HEK293 (cell line): ENCODE data around the gene GAL3ST2.

Source experiments
- CTCF ChIA-PET: fragments of 350-600 bp; formaldehyde crosslinking; extraction: SDS; loops from one replicate; lab custom pipeline; 2021; ENCODE audit warnings: antibody characterized with exemption; lab: Yijun Ruan, JAX
- POLR2A ChIA-PET: fragments of 300-600 bp; formaldehyde crosslinking; extraction: SDS; loops from one replicate; lab custom pipeline; 2020; ENCODE audit warnings: antibody characterized with exemption, inconsistent platforms; lab: Yijun Ruan, JAX
- H3K27ac ChIP-seq: fragments of 200-500 bp; sonication (Bioruptor generic); 2 replicates; pipeline ENCODE4 v1.5.1; 2014; ENCODE audit warnings: low read depth, low read length, control low read depth, inconsistent platforms; ENCODE audit errors: extremely low read depth
- H3K36me3 ChIP-seq, 2 experiments: fragments of 200-500 bp in 1 of 2; sonication (Bioruptor generic) in 1 of 2; 1 replicate in 1 of 2; 2 replicates in 1 of 2; pipeline ENCODE4 v1.5.1; 2014 to 2017; ENCODE audit warnings: inconsistent platforms in 2 of 2, low read length in 2 of 2; ENCODE audit not compliant: control insufficient read depth in 2 of 2, insufficient read depth in 1 of 2
- H3K4me1 ChIP-seq: fragments of 200-500 bp; sonication (Bioruptor generic); 2 replicates; pipeline ENCODE4 v1.5.1; 2014; ENCODE audit warnings: mild to moderate bottlenecking, low read length, inconsistent platforms; ENCODE audit not compliant: control insufficient read depth, insufficient read depth
- H3K4me3 ChIP-seq: 2 replicates; pipeline ENCODE4 v1.5.1; 2011; ENCODE audit warnings: low read depth, mild to moderate bottlenecking, control low read depth, low read length, moderate library complexity
- H3K9me3 ChIP-seq: fragments of 200-500 bp; sonication (Bioruptor generic); 2 replicates; pipeline ENCODE4 v1.5.1; 2014; ENCODE audit warnings: low read depth, low read length, inconsistent platforms; ENCODE audit not compliant: control insufficient read depth, insufficient read depth
- GLIS1 ChIP-seq: fragments of 450-650 bp; formaldehyde crosslinking; IDR thresholded peaks from 2 replicates; pipeline ENCODE4 v1.5.1; 2016; ENCODE audit warnings: missing biosample characterization, missing genetic modification characterization
- KLF1 ChIP-seq: fragments of 450-650 bp; formaldehyde crosslinking; IDR thresholded peaks from 2 replicates; pipeline ENCODE4 v1.5.1; 2016; ENCODE audit warnings: missing biosample characterization, missing genetic modification characterization
- KLF7 ChIP-seq: fragments of 450-650 bp; formaldehyde crosslinking; IDR thresholded peaks from 2 replicates; pipeline ENCODE4 v1.5.1; 2016; ENCODE audit warnings: missing biosample characterization, missing genetic modification characterization, borderline replicate concordance
- KLF9 ChIP-seq: fragments of 450-650 bp; formaldehyde crosslinking; IDR thresholded peaks from 2 replicates; pipeline ENCODE4 v1.5.1; 2016; ENCODE audit warnings: missing biosample characterization, missing genetic modification characterization, low read depth
- MEIS1 ChIP-seq: sonication (generic); formaldehyde crosslinking; IDR thresholded peaks from 2 replicates; pipeline ENCODE4 v1.8.1; 2022; ENCODE audit warnings: missing genetic modification reagents, mild to moderate bottlenecking, borderline replicate concordance
- MZF1 ChIP-seq: fragments of 450-650 bp; formaldehyde crosslinking; IDR thresholded peaks from 2 replicates; pipeline ENCODE4 v1.5.1; 2017; ENCODE audit warnings: missing biosample characterization, missing genetic modification characterization, borderline replicate concordance
- PBX3 ChIP-seq: sonication (generic); formaldehyde crosslinking; IDR thresholded peaks from 2 replicates; pipeline ENCODE4 v1.8.1; 2022; ENCODE audit warnings: mild to moderate bottlenecking, moderate library complexity, missing genetic modification reagents
- PRDM1 ChIP-seq: fragments of 450-650 bp; formaldehyde crosslinking; IDR thresholded peaks from 2 replicates; pipeline ENCODE4; 2016; ENCODE audit warnings: missing biosample characterization, missing genetic modification characterization
- PRDM6 ChIP-seq: fragments of 450-650 bp; formaldehyde crosslinking; IDR thresholded peaks from 2 replicates; pipeline ENCODE4 v1.5.1; 2017; ENCODE audit warnings: missing biosample characterization, missing genetic modification characterization
- SCRT1 ChIP-seq: fragments of 450-650 bp; formaldehyde crosslinking; IDR thresholded peaks from 2 replicates; pipeline ENCODE4 v1.5.1; 2016; ENCODE audit warnings: missing biosample characterization, missing genetic modification characterization, borderline replicate concordance
- ZBTB20 ChIP-seq: fragments of 450-650 bp; formaldehyde crosslinking; IDR thresholded peaks from 2 replicates; pipeline ENCODE4 v1.5.1; 2016; ENCODE audit warnings: missing biosample characterization, missing genetic modification characterization
- ZNF132 ChIP-seq: fragments of 450-650 bp; formaldehyde crosslinking; IDR thresholded peaks from 2 replicates; pipeline ENCODE4 v1.5.1; 2017; ENCODE audit warnings: missing biosample characterization, missing genetic modification characterization, borderline replicate concordance
- ZNF138 ChIP-seq: fragments of 450-650 bp; formaldehyde crosslinking; IDR thresholded peaks from 2 replicates; pipeline ENCODE4 v1.5.1; 2016; ENCODE audit warnings: missing biosample characterization, missing genetic modification characterization, borderline replicate concordance
- ZNF16 ChIP-seq: fragments of 450-650 bp; formaldehyde crosslinking; IDR thresholded peaks from 2 replicates; pipeline ENCODE4 v1.5.1; 2016; ENCODE audit warnings: low read depth, missing biosample characterization, missing genetic modification characterization
- ZNF311 ChIP-seq: fragments of 450-650 bp; formaldehyde crosslinking; IDR thresholded peaks from 2 replicates; pipeline ENCODE4 v1.5.1; 2017; ENCODE audit warnings: missing biosample characterization, missing genetic modification characterization, borderline replicate concordance
- ZNF544 ChIP-seq: fragments of 450-650 bp; formaldehyde crosslinking; IDR thresholded peaks from 2 replicates; pipeline ENCODE4 v1.5.0; 2017; ENCODE audit warnings: missing biosample characterization, missing genetic modification characterization
- ZNF555 ChIP-seq: fragments of 450-650 bp; formaldehyde crosslinking; conservative IDR thresholded peaks from 2 replicates; pipeline ENCODE4 v1.5.1; 2017; ENCODE audit warnings: missing biosample characterization, mild to moderate bottlenecking, missing genetic modification characterization, inconsistent platforms
- ZNF629 ChIP-seq: fragments of 450-650 bp; formaldehyde crosslinking; IDR thresholded peaks from 2 replicates; pipeline ENCODE4 v1.5.1; 2017; ENCODE audit warnings: missing biosample characterization, missing genetic modification characterization
- ZNF658 ChIP-seq: fragments of 450-650 bp; formaldehyde crosslinking; IDR thresholded peaks from 2 replicates; pipeline ENCODE4; 2016; ENCODE audit warnings: missing biosample characterization, missing genetic modification characterization
- ZNF785 ChIP-seq: fragments of 450-650 bp; formaldehyde crosslinking; IDR thresholded peaks from 2 replicates; pipeline ENCODE4 v1.5.1; 2016; ENCODE audit warnings: missing biosample characterization, missing genetic modification characterization
- TF ChIP-seq, protein P1 (sequence below): fragments of 450-650 bp; formaldehyde crosslinking; IDR thresholded peaks from 2 replicates; pipeline ENCODE4 v1.5.1; 2016; ENCODE audit warnings: missing biosample characterization, missing genetic modification characterization
- TF ChIP-seq, protein P2 (sequence below): fragments of 450-650 bp; formaldehyde crosslinking; IDR thresholded peaks from 2 replicates; pipeline ENCODE4 v1.5.1; 2016; ENCODE audit warnings: missing biosample characterization, missing genetic modification characterization

The GAL3ST2 gene

DNA sequence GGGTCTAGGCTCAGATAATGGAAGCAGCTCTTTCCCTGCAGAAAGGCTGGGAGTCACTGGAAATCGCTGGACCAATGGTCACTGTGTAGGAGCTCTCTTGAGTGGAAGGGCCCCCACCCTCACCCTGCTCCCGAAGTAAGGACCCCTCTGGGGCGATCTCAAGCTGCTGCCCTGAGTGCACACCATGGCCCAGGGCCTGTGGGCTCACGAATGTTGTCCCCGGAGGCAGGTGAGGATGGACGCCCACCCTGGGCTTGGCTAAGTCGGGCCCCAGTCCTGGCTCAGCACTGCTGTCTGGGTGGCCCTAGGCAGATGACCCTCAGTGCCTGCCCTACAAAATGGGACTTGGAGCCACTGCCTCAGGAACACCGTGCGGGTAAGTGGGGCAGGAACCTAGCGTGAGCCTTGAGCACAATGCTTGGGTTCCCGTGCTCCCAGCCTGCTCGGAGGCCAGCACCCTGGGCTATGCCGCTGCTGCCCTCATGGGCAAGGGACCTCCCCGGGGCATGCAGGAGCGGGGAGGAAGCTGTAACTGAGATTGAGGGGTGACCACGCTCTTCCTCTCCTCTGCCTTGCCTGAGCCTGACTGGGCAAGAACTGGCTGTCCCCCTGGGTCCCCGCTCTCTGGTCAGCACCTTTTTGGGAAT, 38.5 kb upstream of the GAL3ST2 start:
- Histone ChIP-seq H3K4me1 (no peaks in the 10 kb centered on the region), H3K27ac (no peak overlapping the region), H3K9me3 (no peaks in the 10 kb centered on the region), H3K36me3 (peaks cover 0 to 5% of the 10 kb centered on the region in 2 experiments; a peak in 2 of 3 replicates), H3K4me3 (no peak overlapping the region)
- TF ChIP-seq MEIS1 (CRISPR knock-in tag) (no peak), ZNF629 (no peak), SCRT1 (tag by site-specific recombination) (no peak), KLF9 (tag by site-specific recombination) (no peak), PBX3 (CRISPR knock-in tag) (no peak), KLF1 (no peak), PRDM6 (tag by site-specific recombination) (no peak), ZNF311 (tag by site-specific recombination) (no peak), ZNF785 (tag by site-specific recombination) (no peak), ZNF555 (tag by site-specific recombination) (no peak), ZNF16 (tag by site-specific recombination) (no peak), KLF7 (no peak), ZNF544 (tag by site-specific recombination) (no peak), PRDM1 (tag by site-specific recombination) (no peak), ZBTB20 (tag by site-specific recombination) (no peak)
- TF ChIP-seq, protein P1, sequence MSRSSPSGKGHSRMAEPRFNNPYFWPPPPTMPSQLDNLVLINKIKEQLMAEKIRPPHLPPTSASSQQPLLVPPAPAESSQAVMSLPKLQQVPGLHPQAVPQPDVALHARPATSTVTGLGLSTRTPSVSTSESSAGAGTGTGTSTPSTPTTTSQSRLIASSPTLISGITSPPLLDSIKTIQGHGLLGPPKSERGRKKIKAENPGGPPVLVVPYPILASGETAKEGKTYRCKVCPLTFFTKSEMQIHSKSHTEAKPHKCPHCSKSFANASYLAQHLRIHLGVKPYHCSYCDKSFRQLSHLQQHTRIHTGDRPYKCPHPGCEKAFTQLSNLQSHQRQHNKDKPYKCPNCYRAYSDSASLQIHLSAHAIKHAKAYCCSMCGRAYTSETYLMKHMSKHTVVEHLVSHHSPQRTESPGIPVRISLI (tag by site-specific recombination): no peak
- POLR2A ChIA-PET: no interaction called here
- CTCF ChIA-PET: interaction anchor here (0.6 kb wide), 1 partner anchor 523 kb away, joined by 3 read pairs; no protein-coding TSS in a partner anchor

- Histone ChIP-seq H3K36me3 (peaks cover 0 to 15% of the 10 kb centered on the region in 2 experiments; a peak in 2 of 3 replicates), H3K4me3 (no peak overlapping the region), H3K27ac (no peak overlapping the region), H3K9me3 (no peaks in the 10 kb centered on the region), H3K4me1 (no peaks in the 10 kb centered on the region)
- CTCF ChIA-PET: no interaction called here
- POLR2A ChIA-PET: no interaction called here
- TF ChIP-seq ZNF658 (no peak), ZNF132 (tag by site-specific recombination) (no peak), MZF1 (tag by site-specific recombination) (no peak), ZNF138 (tag by site-specific recombination) (no peak), GLIS1 (tag by site-specific recombination) (no peak)
- TF ChIP-seq, protein P2, sequence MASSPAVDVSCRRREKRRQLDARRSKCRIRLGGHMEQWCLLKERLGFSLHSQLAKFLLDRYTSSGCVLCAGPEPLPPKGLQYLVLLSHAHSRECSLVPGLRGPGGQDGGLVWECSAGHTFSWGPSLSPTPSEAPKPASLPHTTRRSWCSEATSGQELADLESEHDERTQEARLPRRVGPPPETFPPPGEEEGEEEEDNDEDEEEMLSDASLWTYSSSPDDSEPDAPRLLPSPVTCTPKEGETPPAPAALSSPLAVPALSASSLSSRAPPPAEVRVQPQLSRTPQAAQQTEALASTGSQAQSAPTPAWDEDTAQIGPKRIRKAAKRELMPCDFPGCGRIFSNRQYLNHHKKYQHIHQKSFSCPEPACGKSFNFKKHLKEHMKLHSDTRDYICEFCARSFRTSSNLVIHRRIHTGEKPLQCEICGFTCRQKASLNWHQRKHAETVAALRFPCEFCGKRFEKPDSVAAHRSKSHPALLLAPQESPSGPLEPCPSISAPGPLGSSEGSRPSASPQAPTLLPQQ (tag by site-specific recombination): no peak
Measured at GRCh38 chr2:241739177-241739576, 37.4 kb upstream of the GAL3ST2 start.
